Muscle layer of duodenum (tissue), 2 donors: ENCODE results near the gene KRTAP20-4.

ENCODE experiments used
- H3K27ac ChIP-seq: one replicate; pipeline ENCODE4 v1.7.0; 2013; ENCODE audit warnings: mild to moderate bottlenecking, low read length
- H3K27me3 ChIP-seq: one replicate; pipeline ENCODE4 v1.7.0; 2013; ENCODE audit warnings: low read depth, mild to moderate bottlenecking, control low read depth, low read length
- H3K36me3 ChIP-seq, 2 donors: one replicate each; pipeline ENCODE4 v1.7.0; 2013; ENCODE audit warnings: low read length in 2 of 2, control low read depth in 1 of 2, mild to moderate bottlenecking in 1 of 2; ENCODE audit not compliant: insufficient read depth in 2 of 2, control insufficient read depth in 1 of 2
- H3K4me1 ChIP-seq, 2 donors: one replicate each; pipeline ENCODE4 v1.7.0; 2013; ENCODE audit warnings: low read length in 2 of 2, mild to moderate bottlenecking in 2 of 2, control low read depth in 1 of 2, moderate library complexity in 1 of 2; ENCODE audit not compliant: insufficient read depth in 2 of 2, control insufficient read depth in 1 of 2
- H3K4me3 ChIP-seq, 2 donors: one replicate each; pipeline ENCODE4 v1.7.0; 2013; ENCODE audit warnings: low read length in 2 of 2, low read depth in 1 of 2, mild to moderate bottlenecking in 1 of 2
- H3K9me3 ChIP-seq, 2 donors: one replicate each; pipeline ENCODE4 v1.7.0; 2013; ENCODE audit warnings: low read length in 2 of 2, control low read depth in 1 of 2, mild to moderate bottlenecking in 1 of 2; ENCODE audit not compliant: control insufficient read depth in 1 of 2
- donor health status: healthy.

KRTAP20-4 gene

DNA sequence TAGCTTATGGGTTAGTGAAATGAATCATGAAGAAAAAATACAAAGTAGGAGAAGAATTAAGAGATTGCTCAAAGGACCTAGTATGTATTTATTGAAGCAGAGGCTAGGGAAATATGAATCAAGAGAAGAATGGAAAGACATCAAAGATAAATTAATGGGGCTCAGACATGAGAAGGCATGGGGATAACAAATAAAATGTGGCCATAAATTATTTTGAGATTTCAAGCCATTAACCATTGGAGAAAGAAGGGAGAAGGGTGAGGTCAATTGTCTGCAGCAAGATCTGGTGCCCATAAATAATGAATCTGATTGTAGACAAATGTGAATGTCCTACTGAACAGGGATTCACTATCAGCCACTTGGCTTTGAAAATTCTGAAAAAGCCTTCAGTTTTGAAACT is 32.5 kb downstream of the KRTAP20-4 start:
- H3K27me3 ChIP-seq, result no peaks in the 10 kb centered on the region
- no peaks in the 10 kb centered on the region for H3K36me3 ChIP-seq
- no peak overlapping the region for H3K27ac ChIP-seq
- no peaks in the 10 kb centered on the region for H3K9me3 ChIP-seq
- H3K4me3 ChIP-seq, result no peak overlapping the region
- no peaks in the 10 kb centered on the region for H3K4me1 ChIP-seq

DNA sequence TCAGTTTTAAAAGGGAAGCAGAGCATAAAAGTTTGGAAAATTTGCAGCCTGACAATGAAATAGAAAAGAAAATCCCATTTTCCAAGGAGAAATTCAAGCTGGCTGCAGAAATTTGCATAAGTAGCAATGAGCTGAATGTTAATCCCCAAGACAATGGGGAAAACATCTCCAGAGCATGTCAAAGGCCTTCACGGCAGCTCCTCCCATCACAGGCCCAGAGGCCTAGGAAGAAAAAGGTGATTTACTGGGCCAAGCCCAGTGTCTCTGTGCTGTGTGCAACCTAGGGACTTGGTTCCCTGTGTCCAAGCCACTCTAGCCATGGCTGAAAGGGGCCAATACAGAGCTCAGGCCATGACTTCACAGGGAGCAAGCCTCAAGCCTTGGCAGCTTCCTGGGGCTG is 48.3 kb downstream of the KRTAP20-4 start:
- Histone ChIP-seq H3K27me3 (no peaks in the 10 kb centered on the region), H3K36me3 (no peaks in the 10 kb centered on the region), H3K9me3 (no peaks in the 10 kb centered on the region), H3K4me3 (no peak overlapping the region), H3K27ac (no peak overlapping the region), H3K4me1 (no peaks in the 10 kb centered on the region)
